Esophagus squamous epithelium (tissue), 4 donors: ENCODE measurements around the gene REPIN1.

Source experiments
- POLR2A ChIP-seq, 4 donors: fragments of 450-650 bp; IDR thresholded peaks; one replicate each; pipeline ENCODE4 v1.6.1; 2017; ENCODE audit warnings: antibody characterized with exemption in 4 of 4, mild to moderate bottlenecking in 4 of 4, moderate library complexity in 3 of 4
- TF ChIP-seq, protein P1 (sequence below), 6 experiments: fragments of 450-650 bp in 4 of 6; fragments of 200-600 bp in 2 of 6; sonication (generic) in 2 of 6; IDR thresholded peaks; one replicate each; pipeline ENCODE4 v1.5.1; 2016 to 2019; ENCODE audit warnings: antibody characterized with exemption in 6 of 6, mild to moderate bottlenecking in 4 of 6, moderate library complexity in 4 of 6

DNA sequence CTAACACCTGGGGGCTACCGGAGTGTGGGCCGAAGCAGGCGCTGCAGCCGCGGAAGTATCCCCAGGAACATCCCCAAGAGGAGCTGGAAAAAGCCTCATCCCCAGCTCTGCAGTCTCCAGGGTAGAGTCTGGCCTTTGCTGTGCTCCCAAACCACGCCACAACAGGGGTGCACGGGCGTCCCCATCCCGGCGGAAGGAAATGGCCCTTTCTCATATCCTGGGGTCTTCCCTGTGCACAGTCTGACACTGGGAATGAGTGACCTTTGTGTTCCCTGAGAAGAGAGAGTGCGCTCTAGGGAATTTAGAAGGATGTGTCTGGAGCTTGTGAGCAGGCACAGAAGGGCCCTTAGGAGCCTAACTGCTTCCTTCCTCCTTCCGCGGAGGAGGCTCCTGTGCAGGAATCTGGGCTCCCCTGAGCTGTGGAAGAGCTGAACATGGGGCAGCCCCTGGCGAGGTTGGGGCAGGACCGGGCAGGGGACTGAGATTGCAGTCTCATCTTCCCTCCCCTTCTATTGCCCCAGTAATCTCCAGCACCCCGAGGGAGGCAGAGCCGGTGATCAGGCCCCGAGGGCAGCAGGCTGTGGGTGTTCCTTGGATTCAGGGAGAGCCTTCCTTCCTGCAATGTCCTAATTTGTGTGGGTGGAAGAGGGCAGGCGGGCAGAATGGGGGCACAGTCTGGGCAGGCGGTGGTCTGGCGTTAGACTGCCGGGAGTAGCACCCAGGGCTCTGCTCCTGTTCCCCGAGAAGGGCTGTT, 1.3 kb downstream of the REPIN1 start:
- TF ChIP-seq, protein P1, sequence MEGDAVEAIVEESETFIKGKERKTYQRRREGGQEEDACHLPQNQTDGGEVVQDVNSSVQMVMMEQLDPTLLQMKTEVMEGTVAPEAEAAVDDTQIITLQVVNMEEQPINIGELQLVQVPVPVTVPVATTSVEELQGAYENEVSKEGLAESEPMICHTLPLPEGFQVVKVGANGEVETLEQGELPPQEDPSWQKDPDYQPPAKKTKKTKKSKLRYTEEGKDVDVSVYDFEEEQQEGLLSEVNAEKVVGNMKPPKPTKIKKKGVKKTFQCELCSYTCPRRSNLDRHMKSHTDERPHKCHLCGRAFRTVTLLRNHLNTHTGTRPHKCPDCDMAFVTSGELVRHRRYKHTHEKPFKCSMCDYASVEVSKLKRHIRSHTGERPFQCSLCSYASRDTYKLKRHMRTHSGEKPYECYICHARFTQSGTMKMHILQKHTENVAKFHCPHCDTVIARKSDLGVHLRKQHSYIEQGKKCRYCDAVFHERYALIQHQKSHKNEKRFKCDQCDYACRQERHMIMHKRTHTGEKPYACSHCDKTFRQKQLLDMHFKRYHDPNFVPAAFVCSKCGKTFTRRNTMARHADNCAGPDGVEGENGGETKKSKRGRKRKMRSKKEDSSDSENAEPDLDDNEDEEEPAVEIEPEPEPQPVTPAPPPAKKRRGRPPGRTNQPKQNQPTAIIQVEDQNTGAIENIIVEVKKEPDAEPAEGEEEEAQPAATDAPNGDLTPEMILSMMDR (IDR thresholded peaks at IDR 0.05): no peak
- no peak for TF ChIP-seq POLR2A (IDR thresholded peaks at IDR 0.05)
